Measurements from ENCODE around the gene DRC3. TPM values are rescaled to one million over a fixed set of nuclear protein-coding genes. Genes with fewer than 3 reads are reported as not detected.
"Not testable (repeated sequence)": the region's sequence is repeated elsewhere in the genome, so short reads cannot be mapped to it uniquely, and the experiment has no call there.

Gene DRC3
- total RNA-seq, 1 experiment from 2014 or later: 2.3 TPM

DNA sequence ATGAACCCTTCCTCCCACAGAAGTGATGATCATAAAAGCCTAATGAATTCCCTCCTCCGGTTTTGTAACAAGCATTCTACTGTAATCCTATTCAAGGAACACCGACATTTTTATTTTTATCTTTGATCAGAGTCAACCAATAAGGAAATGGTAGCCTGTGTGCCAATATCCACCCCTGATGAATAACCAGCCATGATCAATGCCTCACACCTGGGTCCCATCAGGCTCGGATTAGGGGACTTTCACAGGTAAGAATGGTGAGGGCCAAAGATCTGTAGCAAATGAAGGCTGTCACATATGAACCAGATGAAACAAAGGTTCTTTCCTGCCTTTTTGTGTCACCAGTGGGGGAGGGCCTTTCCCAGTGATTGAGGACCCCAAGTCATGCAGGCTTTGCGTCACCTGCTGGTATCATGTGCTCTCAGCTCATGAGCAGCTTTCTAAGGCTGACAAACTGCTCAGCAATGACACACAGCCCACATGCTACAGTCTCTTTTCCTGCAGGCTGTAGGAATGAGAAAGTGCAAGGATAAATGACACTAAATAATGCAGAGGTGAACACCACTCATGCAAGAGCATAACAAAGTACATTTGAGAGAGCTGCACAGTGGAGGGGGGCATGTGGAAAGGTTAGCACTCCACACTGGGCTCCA is 35.3 kb upstream of the DRC3 start:
- Mint-ChIP-seq H3K4me1 (ENCODE audit: insufficient read depth, unreplicated experiment) (peaks cover 46% of the 10 kb centered on the region), H3K4me3 (ENCODE audit: unreplicated experiment) (no peak overlapping the region), H3K9me3 (ENCODE audit: unreplicated experiment) (no peaks in the 10 kb centered on the region), H3K27ac (ENCODE audit: low read depth, unreplicated experiment) (no peak overlapping the region), H3K36me3 (ENCODE audit: insufficient read depth, unreplicated experiment) (no peaks in the 10 kb centered on the region), H3K27me3 (ENCODE audit: insufficient read depth, unreplicated experiment) (no peaks in the 10 kb centered on the region)
- no peak for DNase-seq (ENCODE audit: unreplicated experiment)
- intact Hi-C loops (cut with micrococcal nuclease): no loop called here
- ChIA-PET POLR2A (no interaction called here), CTCF (no interaction called here)
- no TSS peak for BruUV-seq (replicated peaks)
- TF ChIP-seq, protein P1, sequence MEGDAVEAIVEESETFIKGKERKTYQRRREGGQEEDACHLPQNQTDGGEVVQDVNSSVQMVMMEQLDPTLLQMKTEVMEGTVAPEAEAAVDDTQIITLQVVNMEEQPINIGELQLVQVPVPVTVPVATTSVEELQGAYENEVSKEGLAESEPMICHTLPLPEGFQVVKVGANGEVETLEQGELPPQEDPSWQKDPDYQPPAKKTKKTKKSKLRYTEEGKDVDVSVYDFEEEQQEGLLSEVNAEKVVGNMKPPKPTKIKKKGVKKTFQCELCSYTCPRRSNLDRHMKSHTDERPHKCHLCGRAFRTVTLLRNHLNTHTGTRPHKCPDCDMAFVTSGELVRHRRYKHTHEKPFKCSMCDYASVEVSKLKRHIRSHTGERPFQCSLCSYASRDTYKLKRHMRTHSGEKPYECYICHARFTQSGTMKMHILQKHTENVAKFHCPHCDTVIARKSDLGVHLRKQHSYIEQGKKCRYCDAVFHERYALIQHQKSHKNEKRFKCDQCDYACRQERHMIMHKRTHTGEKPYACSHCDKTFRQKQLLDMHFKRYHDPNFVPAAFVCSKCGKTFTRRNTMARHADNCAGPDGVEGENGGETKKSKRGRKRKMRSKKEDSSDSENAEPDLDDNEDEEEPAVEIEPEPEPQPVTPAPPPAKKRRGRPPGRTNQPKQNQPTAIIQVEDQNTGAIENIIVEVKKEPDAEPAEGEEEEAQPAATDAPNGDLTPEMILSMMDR (IDR thresholded peaks at IDR 0.05; ENCODE audit: unreplicated experiment): no peak

DNA sequence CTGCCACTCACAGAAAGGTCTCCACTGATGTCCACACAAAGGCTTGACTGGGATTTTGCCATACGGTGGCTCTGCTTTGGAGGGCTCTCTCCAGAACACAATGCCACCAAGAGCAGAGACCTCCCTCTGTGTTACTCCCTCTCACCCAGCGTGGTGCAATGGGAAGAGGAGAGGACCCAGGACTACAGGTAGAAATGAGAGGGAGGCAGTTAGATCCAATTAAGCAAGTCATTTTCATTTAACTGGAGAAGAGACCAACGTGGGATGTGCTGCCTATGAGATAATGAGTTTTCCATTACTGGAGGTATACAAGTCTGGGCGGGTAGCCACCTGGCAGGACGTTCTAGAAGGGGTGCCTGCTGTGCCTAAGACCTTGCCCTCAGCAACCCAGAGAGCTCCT is 34.7 kb upstream of the DRC3 start:
- DNase-seq (ENCODE audit: unreplicated experiment): no peak
- TF ChIP-seq, protein P1 (IDR thresholded peaks at IDR 0.05; ENCODE audit: unreplicated experiment): no peak
- BruUV-seq (replicated peaks): no TSS peak
- Mint-ChIP-seq H3K27ac (ENCODE audit: low read depth, unreplicated experiment) (peak overlapping the region; percentile 66), H3K27me3 (ENCODE audit: insufficient read depth, unreplicated experiment) (no peaks in the 10 kb centered on the region), H3K4me1 (ENCODE audit: insufficient read depth, unreplicated experiment) (peaks cover 52% of the 10 kb centered on the region), H3K4me3 (ENCODE audit: unreplicated experiment) (no peak overlapping the region), H3K9me3 (ENCODE audit: unreplicated experiment) (no peaks in the 10 kb centered on the region), H3K36me3 (ENCODE audit: insufficient read depth, unreplicated experiment) (no peaks in the 10 kb centered on the region)
- intact Hi-C loops (cut with micrococcal nuclease): no loop called here
- ChIA-PET CTCF (no interaction called here), POLR2A (no interaction called here)

DNA sequence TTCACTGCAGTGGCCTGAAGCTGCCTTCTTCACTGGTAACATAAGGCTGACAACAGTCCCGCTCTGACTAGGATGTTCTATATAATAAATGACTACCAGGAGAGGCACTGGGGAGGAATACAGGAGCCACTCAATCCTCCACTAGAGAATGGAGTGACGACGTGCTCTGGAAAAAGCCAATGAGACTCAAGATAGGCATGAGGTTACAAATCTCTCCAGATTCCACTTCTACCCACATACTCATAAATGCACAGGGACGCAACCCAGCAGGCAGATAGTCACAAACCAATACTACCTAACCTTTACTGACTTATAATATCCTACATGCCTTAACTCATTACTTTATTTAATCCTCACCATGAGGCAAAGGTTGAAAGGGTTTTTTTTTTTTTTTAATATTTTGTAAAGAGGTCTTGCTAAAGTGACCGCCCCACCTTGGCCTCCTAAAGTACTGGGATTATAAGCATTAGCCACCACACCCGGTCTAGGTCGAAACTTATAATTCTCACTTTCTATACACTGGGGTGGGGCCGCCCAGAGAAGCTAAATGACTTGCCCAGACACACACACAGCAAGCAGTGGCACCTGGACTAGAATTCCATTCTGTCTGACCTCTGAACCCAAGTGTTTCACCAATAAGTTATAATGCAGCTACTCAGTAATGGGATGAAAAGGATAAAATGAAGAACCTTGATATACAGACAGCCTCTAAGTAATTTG is 34.1 kb upstream of the DRC3 start:
- POLR2A ChIA-PET: interaction anchor here (0.9 kb wide), 1 partner anchor 10 kb away, joined by 3 read pairs; no protein-coding TSS in a partner anchor
- intact Hi-C loops (cut with micrococcal nuclease): no loop called here
- TF ChIP-seq, protein P1 (IDR thresholded peaks at IDR 0.05; ENCODE audit: unreplicated experiment): no peak
- Mint-ChIP-seq H3K4me3 (ENCODE audit: unreplicated experiment) (no peak overlapping the region), H3K27ac (ENCODE audit: low read depth, unreplicated experiment) (peak overlapping the region; percentile 66), H3K4me1 (ENCODE audit: insufficient read depth, unreplicated experiment) (peaks cover 58% of the 10 kb centered on the region), H3K27me3 (ENCODE audit: insufficient read depth, unreplicated experiment) (no peaks in the 10 kb centered on the region), H3K36me3 (ENCODE audit: insufficient read depth, unreplicated experiment) (no peaks in the 10 kb centered on the region), H3K9me3 (ENCODE audit: unreplicated experiment) (no peaks in the 10 kb centered on the region)
- DNase-seq (ENCODE audit: unreplicated experiment): peak; percentile 14
- CTCF ChIA-PET: no interaction called here
- no TSS peak for BruUV-seq (replicated peaks)

DNA sequence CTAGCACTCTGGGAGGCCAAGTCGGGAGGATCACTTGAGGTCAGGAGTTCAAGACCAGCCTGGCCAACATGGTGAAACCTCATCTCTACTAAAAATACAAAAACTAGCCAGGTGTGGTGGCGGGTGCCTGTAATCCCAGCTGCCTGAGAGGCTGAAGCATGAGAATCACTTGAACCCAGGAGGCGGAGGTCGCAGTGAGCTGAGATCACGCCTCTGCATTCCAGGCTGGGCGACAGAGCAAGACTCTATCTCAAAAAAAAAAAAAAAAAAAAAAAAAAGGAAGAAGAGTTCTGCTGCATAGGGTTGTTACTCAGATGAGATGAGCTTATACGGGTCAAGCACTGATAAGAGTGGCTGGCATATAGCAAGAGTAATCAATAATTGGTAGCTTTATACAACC is 32.7 kb upstream of the DRC3 start:
- CTCF ChIA-PET; BruUV-seq (replicated peaks); H3K36me3 Mint-ChIP-seq (ENCODE audit: insufficient read depth, unreplicated experiment); H3K4me3 Mint-ChIP-seq (ENCODE audit: unreplicated experiment); H3K27ac Mint-ChIP-seq (ENCODE audit: low read depth, unreplicated experiment); H3K27me3 Mint-ChIP-seq (ENCODE audit: insufficient read depth, unreplicated experiment); intact Hi-C loops (cut with micrococcal nuclease); H3K9me3 Mint-ChIP-seq (ENCODE audit: unreplicated experiment); DNase-seq (ENCODE audit: unreplicated experiment): not testable (repeated sequence)
- POLR2A ChIA-PET: interaction anchor here (0.6 kb wide), 1 partner anchor 817 kb away, joined by 3 read pairs; no protein-coding TSS in a partner anchor
- peaks cover 62% of the 10 kb centered on the region for H3K4me1 Mint-ChIP-seq (ENCODE audit: insufficient read depth, unreplicated experiment)

Data from MCF 10A (cell line).